Gastroesophageal sphincter (tissue), 3 donors: ENCODE measurements around the gene ZNF296.

ENCODE experiments used
- EP300 ChIP-seq: sonication (generic); formaldehyde crosslinking; IDR thresholded peaks from one replicate; pipeline ENCODE4 v1.6.1; 2017; ENCODE audit warnings: antibody characterized with exemption, mild to moderate bottlenecking
- TF ChIP-seq, protein P1 (sequence below), 4 experiments: fragments of 200-600 bp in 2 of 4; fragments of 450-650 bp in 2 of 4; sonication (generic) in 1 of 4; IDR thresholded peaks; one replicate each; pipeline ENCODE4 v1.5.1; 2017 to 2019; ENCODE audit warnings: antibody characterized with exemption in 4 of 4, mild to moderate bottlenecking in 2 of 4, moderate library complexity in 2 of 4

DNA sequence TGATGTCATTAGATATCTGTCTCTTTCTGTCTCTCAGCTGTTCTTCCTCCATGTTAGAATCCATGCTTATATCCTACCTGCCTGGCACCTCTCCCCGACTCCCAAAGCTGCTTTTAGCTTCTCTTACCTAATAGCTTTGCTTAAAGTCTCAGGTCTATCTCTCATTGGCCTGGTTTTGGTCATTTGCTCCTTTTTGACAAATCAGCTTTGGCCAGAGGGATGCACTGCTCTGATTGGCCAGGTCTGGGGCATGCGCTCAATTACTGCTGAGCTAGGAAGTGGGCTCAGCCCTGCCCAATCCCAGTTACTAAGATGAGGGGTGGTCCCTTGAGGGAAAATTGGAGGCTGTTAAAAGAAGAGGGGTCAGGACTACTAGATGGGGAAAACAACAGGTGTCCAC lies 48.9 kb downstream of the ZNF296 start:
- no peak for TF ChIP-seq EP300
- TF ChIP-seq, protein P1, sequence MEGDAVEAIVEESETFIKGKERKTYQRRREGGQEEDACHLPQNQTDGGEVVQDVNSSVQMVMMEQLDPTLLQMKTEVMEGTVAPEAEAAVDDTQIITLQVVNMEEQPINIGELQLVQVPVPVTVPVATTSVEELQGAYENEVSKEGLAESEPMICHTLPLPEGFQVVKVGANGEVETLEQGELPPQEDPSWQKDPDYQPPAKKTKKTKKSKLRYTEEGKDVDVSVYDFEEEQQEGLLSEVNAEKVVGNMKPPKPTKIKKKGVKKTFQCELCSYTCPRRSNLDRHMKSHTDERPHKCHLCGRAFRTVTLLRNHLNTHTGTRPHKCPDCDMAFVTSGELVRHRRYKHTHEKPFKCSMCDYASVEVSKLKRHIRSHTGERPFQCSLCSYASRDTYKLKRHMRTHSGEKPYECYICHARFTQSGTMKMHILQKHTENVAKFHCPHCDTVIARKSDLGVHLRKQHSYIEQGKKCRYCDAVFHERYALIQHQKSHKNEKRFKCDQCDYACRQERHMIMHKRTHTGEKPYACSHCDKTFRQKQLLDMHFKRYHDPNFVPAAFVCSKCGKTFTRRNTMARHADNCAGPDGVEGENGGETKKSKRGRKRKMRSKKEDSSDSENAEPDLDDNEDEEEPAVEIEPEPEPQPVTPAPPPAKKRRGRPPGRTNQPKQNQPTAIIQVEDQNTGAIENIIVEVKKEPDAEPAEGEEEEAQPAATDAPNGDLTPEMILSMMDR (IDR thresholded peaks at IDR 0.05), result no peak
